ENCODE results near the gene CABCOCO1. TPM values are rescaled to one million over a fixed set of nuclear protein-coding genes. Genes with fewer than 3 reads are reported as not detected.

Gene CABCOCO1
- total RNA-seq, 2 experiments from 2014 or later = not detected

DNA sequence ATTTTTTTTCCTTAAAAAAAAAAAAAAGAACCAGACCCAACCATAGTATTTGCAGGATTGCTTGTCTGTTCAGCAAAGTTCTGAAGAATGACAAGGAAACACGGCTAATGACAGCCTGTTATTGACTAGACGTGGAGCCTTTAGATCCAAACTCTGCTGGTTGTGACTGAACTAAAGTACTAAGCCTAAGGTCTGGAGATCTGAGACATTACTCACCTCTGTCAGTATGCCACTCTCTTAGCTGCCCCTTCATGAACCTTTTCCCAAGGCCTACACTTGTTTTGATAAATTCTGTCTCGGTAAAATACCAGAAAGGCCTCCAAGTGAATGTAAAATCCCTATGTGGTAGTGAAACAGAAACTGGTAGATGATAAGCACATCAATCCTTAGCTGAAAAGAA, 101.0 kb downstream of the CABCOCO1 start:
- intact Hi-C loops (cut with micrococcal nuclease) = no loop called here
- Mint-ChIP-seq H3K4me3 (no peak overlapping the region), H3K27ac (no peak overlapping the region), H3K27me3 (ENCODE audit: low read depth) (no peaks in the 10 kb centered on the region), H3K36me3 (ENCODE audit: low read depth) (no peaks in the 10 kb centered on the region), H3K9me3 (no peaks in the 10 kb centered on the region), H3K4me1 (ENCODE audit: low read depth) (peaks cover 17% of the 10 kb centered on the region)
- no peak for DNase-seq
- CTCF ChIA-PET = interaction anchor here (1.2 to 5.6 kb wide), 2 partner anchors 12 to 16 kb away, joined by 4 to 30 read pairs; no protein-coding TSS in a partner anchor

DNA sequence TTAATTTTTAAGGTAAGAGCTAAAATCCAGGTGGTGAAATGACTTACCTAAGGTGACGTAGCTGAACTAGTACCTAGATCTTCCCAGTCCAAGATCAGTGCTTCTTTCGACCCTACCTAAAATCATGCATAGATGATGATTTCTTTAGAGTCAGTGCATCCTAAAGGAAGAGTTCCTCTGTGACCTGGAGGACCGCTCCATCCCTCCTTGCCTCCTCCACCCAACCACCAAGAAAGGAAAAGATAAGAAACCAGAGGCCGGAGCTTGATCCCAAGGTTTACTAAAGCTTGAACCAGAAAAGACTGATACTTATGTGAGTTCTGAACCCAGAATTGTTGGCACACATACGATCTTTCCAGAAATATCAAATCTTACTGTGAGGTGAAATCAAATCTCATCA, 101.8 kb downstream of the CABCOCO1 start:
- CTCF ChIA-PET = interaction anchor here (0.6 to 5.6 kb wide), 3 partner anchors 13 to 948 kb away, joined by 4 to 30 read pairs (median 4); no protein-coding TSS in a partner anchor
- Mint-ChIP-seq H3K9me3 (no peaks in the 10 kb centered on the region), H3K27me3 (ENCODE audit: low read depth) (no peaks in the 10 kb centered on the region), H3K27ac (no peak overlapping the region), H3K4me3 (no peak overlapping the region), H3K36me3 (ENCODE audit: low read depth) (no peaks in the 10 kb centered on the region), H3K4me1 (ENCODE audit: low read depth) (peaks cover 17% of the 10 kb centered on the region)
- DNase-seq = no peak
- intact Hi-C loops (cut with micrococcal nuclease) = no loop called here

DNA sequence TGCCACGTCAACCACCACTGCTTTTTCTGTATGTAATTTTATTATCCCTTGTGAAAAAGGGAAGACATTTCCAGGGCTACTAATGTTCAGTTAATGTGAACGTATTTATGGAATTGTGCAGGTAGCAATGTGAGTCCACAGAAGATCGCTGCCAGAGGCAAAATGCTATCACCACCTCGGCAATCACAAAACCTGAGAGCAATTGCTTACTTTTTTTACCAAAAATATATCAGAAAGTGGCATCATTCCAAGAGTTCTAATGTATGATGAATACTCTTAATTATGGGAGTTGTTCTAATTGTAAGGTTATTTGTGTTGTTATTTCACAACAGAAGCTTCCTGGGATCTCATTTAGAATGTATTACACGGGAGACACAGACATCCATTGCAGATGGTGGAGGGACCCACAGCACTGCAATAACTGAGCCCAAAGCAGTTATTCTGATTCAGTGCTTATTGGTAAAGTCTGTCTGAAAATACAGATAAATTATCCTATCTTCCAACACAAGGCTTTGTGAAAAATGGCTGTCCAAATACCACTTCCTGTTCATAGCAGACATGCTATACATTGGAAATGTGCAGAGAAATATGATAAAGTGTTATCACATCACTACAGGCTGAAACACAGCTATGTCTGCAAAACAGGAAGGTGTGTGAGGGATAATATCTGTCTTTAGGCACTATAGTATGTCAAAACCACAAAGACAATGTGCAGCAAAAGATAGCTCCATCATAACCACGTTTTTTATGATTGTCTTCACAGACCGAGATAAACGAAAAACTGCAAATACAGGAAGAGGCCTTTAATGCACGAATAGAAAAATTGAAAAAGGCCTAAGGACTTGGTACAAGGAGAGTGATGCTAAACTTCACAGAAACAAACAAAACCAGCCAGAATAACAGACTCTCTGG, 102.7 kb downstream of the CABCOCO1 start:
- H3K27me3 Mint-ChIP-seq (ENCODE audit: low read depth) = no peaks in the 10 kb centered on the region
- CTCF ChIA-PET = interaction anchor here (1.6 to 5.6 kb wide), 2 partner anchors 14 to 131 kb away, joined by 4 to 30 read pairs; no protein-coding TSS in a partner anchor
- no peaks in the 10 kb centered on the region for H3K36me3 Mint-ChIP-seq (ENCODE audit: low read depth)
- intact Hi-C loops (cut with micrococcal nuclease) = no loop called here
- H3K9me3 Mint-ChIP-seq = no peaks in the 10 kb centered on the region
- no peak for DNase-seq
- no peak overlapping the region for H3K4me3 Mint-ChIP-seq
- H3K4me1 Mint-ChIP-seq (ENCODE audit: low read depth) = peaks cover 17% of the 10 kb centered on the region
- H3K27ac Mint-ChIP-seq = no peak overlapping the region

- peaks cover 12% of the 10 kb centered on the region for H3K4me1 Mint-ChIP-seq (ENCODE audit: low read depth)
- no peaks in the 10 kb centered on the region for H3K9me3 Mint-ChIP-seq
- H3K36me3 Mint-ChIP-seq (ENCODE audit: low read depth) = no peaks in the 10 kb centered on the region
- H3K27ac Mint-ChIP-seq = no peak overlapping the region
- intact Hi-C loops (cut with micrococcal nuclease) = no loop called here
- H3K27me3 Mint-ChIP-seq (ENCODE audit: low read depth) = no peaks in the 10 kb centered on the region
- no peak for DNase-seq
- H3K4me3 Mint-ChIP-seq = no peak overlapping the region
- CTCF ChIA-PET = interaction anchor here (0.8 kb wide), 1 partner anchor 18 kb away, joined by 3 read pairs; no protein-coding TSS in a partner anchor
These were observed 104.2 kb downstream of the CABCOCO1 start for GRCh38 chr10:61766927-61767326.

DNA sequence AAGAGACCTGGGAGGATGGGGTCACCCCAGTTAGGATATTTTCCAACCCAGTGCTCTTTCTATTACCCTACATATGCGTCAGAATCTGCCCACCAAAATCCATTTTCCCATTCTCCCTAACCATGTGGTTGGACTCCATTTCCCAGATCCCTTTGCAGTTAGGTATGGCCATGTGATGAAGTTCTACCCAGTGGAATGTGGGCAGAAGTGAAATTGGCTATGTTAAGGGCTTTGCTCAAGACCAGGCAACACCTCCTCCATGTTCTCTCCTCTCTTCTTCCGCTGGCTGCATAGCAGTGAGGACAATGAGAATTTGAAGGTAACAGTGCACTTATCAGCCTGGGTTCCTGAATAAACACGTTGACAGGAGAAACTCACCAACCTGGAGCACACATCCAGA, 111.3 kb downstream of the CABCOCO1 start:
- no peaks in the 10 kb centered on the region for H3K36me3 Mint-ChIP-seq (ENCODE audit: low read depth)
- CTCF ChIA-PET = interaction anchor here (0.8 kb wide), 1 partner anchor 44 kb away, joined by 3 read pairs; no protein-coding TSS in a partner anchor
- H3K27ac Mint-ChIP-seq = no peak overlapping the region
- intact Hi-C loops (cut with micrococcal nuclease) = no loop called here
- no peaks in the 10 kb centered on the region for H3K4me1 Mint-ChIP-seq (ENCODE audit: low read depth)
- DNase-seq = no peak
- H3K9me3 Mint-ChIP-seq = no peaks in the 10 kb centered on the region
- H3K4me3 Mint-ChIP-seq = no peak overlapping the region
- no peaks in the 10 kb centered on the region for H3K27me3 Mint-ChIP-seq (ENCODE audit: low read depth)

GRCh38 chr10:61775111-61775510, 112.4 kb downstream of the CABCOCO1 start:
- H3K36me3 Mint-ChIP-seq (ENCODE audit: low read depth) = no peaks in the 10 kb centered on the region
- H3K4me3 Mint-ChIP-seq = no peak overlapping the region
- H3K9me3 Mint-ChIP-seq = no peaks in the 10 kb centered on the region
- no peak for DNase-seq
- no peak overlapping the region for H3K27ac Mint-ChIP-seq
- intact Hi-C loops (cut with micrococcal nuclease) = no loop called here
- no peaks in the 10 kb centered on the region for H3K27me3 Mint-ChIP-seq (ENCODE audit: low read depth)
- H3K4me1 Mint-ChIP-seq (ENCODE audit: low read depth) = peaks cover 4% of the 10 kb centered on the region
- CTCF ChIA-PET = interaction anchor here (1.0 kb wide), 1 partner anchor 24 kb away, joined by 5 read pairs; no protein-coding TSS in a partner anchor

DNA sequence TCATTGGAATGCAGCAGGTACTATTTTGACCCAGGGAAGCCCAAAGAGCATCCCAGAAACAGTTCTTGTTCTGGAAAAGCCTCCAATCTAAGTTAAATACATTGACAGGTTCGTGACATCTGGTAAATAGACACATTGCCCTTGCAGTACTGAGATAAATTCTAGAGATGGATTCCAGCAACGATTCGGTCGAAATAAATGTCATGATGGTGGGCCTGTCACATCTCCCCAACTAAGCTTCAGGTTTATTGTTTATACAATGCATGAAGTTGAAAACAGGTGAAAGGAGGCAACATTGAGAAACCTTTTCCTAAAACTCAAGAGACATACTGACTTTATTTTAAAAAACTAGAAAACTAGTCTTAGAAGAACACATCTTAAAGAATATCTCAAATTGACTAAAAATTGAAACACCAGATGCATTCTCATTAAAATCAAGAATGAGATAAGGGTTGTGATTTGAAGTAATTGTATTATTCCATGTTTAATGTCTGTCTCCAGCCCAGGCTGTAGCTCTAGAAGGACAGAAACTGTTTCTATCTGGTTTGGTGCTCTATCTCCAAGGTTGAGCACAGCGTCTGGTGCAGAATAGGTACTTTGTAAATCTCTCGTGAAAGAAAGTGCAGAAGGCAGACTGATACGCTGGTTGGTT, 114.0 kb downstream of the CABCOCO1 start:
- H3K9me3 Mint-ChIP-seq = no peaks in the 10 kb centered on the region
- CTCF ChIA-PET = no interaction called here
- H3K4me1 Mint-ChIP-seq (ENCODE audit: low read depth) = peaks cover 12% of the 10 kb centered on the region

GRCh38 chr10:61778137-61778536, 115.4 kb downstream of the CABCOCO1 start:
- Mint-ChIP-seq H3K36me3 (ENCODE audit: low read depth) (no peaks in the 10 kb centered on the region), H3K4me3 (no peak overlapping the region), H3K4me1 (ENCODE audit: low read depth) (peaks cover 17% of the 10 kb centered on the region), H3K9me3 (no peaks in the 10 kb centered on the region), H3K27me3 (ENCODE audit: low read depth) (no peaks in the 10 kb centered on the region), H3K27ac (no peak overlapping the region)
- intact Hi-C loops (cut with micrococcal nuclease) = no loop called here
- CTCF ChIA-PET = interaction anchor here (1.0 kb wide), 1 partner anchor 20 kb away, joined by 3 read pairs; no protein-coding TSS in a partner anchor
- no peak for DNase-seq

More for the DNA sequence above, 114.0 kb downstream of the CABCOCO1 start:
- H3K36me3 Mint-ChIP-seq (ENCODE audit: low read depth) = no peaks in the 10 kb centered on the region
- no peak overlapping the region for H3K4me3 Mint-ChIP-seq
- H3K27ac Mint-ChIP-seq = no peak overlapping the region
- no peak for DNase-seq
- intact Hi-C loops (cut with micrococcal nuclease) = no loop called here
- no peaks in the 10 kb centered on the region for H3K27me3 Mint-ChIP-seq (ENCODE audit: low read depth)

DNA sequence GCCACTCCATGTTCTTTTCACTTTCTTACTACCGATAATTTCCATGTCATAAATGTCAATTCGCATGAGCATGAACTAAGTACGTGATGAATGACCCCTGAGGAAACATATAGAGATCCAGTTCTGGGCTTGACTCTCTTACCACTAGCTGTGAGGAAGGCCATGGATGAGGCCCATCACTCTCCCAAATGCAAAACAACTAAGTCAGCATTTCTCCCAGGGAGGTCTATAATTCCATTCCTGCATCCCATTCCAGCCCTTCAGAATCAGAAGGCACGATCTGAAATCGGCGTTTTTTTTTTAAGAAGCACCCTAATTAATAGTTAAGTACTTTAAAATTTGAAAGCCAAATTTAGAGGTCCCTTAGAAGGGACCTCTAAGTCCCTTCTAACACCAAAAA, 116.5 kb downstream of the CABCOCO1 start:
- H3K27ac Mint-ChIP-seq = no peak overlapping the region

DNA sequence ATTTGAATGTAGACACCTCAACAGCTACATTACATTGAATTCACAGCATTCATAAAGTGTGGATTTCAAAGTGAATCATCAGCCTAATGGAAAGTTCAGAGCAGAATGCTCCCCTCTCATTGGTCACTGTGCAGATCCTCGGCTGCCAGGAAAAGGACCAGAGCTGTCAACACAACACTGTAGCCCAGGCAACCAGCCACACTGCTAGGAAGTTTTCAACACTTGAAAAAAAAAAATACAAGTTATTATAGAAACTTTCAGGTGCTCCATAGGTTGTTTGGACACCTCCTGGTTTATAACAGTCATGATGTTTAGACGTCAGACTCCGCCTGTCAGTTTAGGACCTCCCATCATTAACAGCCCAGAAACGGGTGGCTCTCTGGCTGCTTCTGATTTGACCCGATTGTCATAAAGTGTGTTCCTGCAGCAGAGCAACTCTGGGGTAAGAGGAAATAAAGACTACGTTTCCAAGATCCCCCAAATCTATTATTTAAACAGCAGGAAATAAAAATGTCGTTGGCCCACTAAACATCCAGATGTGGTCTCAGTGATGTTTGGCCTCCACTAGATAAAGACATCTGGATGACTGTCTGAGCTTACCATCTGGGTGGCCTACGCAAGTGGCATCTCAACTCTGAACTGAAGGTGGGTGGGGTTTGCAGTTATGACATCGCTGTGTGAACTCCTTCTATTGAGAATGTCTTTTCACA, 117.4 kb downstream of the CABCOCO1 start:
- no peak overlapping the region for H3K4me3 Mint-ChIP-seq
- DNase-seq = peak; percentile 43
- CTCF ChIA-PET = interaction anchor here (2.3 kb wide), 1 partner anchor 29 kb away, joined by 5 read pairs; no protein-coding TSS in a partner anchor
- H3K27me3 Mint-ChIP-seq (ENCODE audit: low read depth) = no peaks in the 10 kb centered on the region
- H3K27ac Mint-ChIP-seq = no peak overlapping the region
- no peaks in the 10 kb centered on the region for H3K36me3 Mint-ChIP-seq (ENCODE audit: low read depth)
- H3K4me1 Mint-ChIP-seq (ENCODE audit: low read depth) = peaks cover 17% of the 10 kb centered on the region
- H3K9me3 Mint-ChIP-seq = no peaks in the 10 kb centered on the region
- intact Hi-C loops (cut with micrococcal nuclease) = no loop called here

More for the DNA sequence above, 116.5 kb downstream of the CABCOCO1 start:
- Mint-ChIP-seq H3K4me1 (ENCODE audit: low read depth) (peaks cover 17% of the 10 kb centered on the region), H3K4me3 (no peak overlapping the region), H3K27me3 (ENCODE audit: low read depth) (no peaks in the 10 kb centered on the region), H3K9me3 (no peaks in the 10 kb centered on the region), H3K36me3 (ENCODE audit: low read depth) (no peaks in the 10 kb centered on the region)
- CTCF ChIA-PET = no interaction called here
- intact Hi-C loops (cut with micrococcal nuclease) = no loop called here
- no peak for DNase-seq

DNA sequence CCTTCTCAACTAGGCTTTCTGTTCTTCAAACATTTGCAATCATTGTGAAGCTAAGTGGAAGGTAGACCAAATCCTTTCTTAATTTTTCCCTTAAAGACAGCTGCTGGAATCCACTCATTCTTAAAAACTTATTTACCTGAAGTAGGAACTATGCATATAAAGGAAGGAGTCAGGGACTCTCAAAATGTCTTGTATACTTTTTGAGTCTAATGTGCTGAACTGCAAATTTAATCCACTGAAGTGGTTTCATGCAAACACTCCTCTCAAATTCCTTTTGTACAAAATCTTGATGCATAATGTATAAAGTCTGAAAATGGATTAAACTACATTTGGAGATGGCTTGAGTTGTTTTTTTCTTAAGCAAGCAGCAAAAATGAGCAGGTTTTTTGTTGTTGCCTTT, 118.0 kb downstream of the CABCOCO1 start:
- intact Hi-C loops (cut with micrococcal nuclease) = no loop called here
- no peaks in the 10 kb centered on the region for H3K27me3 Mint-ChIP-seq (ENCODE audit: low read depth)

DNA sequence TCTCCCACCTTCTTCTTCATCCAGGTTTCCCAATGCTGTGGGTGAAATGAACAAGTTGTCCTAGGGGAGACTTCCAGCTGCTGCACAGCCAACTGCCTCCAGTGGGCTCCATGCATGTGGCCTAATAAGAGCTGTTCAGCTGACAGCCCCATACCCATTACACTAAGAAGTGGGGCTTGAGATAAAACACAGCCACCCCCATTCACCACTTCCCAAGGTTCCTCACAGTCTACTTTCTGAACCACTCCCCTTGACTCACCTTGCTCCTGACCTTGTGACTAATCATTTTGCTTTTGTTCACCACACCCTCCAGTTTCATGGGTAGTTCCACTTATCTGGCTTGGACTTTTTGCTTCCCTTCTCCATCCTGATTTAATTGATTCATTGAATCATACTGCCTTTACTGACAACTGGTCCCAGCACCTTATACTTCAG, 119.3 kb downstream of the CABCOCO1 start:
- Mint-ChIP-seq H3K4me1 (ENCODE audit: low read depth) (peaks cover 21% of the 10 kb centered on the region), H3K4me3 (no peak overlapping the region), H3K27me3 (ENCODE audit: low read depth) (no peaks in the 10 kb centered on the region), H3K36me3 (ENCODE audit: low read depth) (no peaks in the 10 kb centered on the region), H3K9me3 (no peaks in the 10 kb centered on the region), H3K27ac (no peak overlapping the region)
- DNase-seq = no peak
- intact Hi-C loops (cut with micrococcal nuclease) = no loop called here
- CTCF ChIA-PET = interaction anchor here (2.3 kb wide), 1 partner anchor 31 kb away, joined by 5 read pairs; no protein-coding TSS in a partner anchor

More for the DNA sequence above, 118.0 kb downstream of the CABCOCO1 start:
- CTCF ChIA-PET = interaction anchor here (2.3 kb wide), 1 partner anchor 29 kb away, joined by 5 read pairs; no protein-coding TSS in a partner anchor
- no peaks in the 10 kb centered on the region for H3K9me3 Mint-ChIP-seq
- H3K36me3 Mint-ChIP-seq (ENCODE audit: low read depth) = no peaks in the 10 kb centered on the region
- no peak overlapping the region for H3K4me3 Mint-ChIP-seq
- H3K27ac Mint-ChIP-seq = no peak overlapping the region
- H3K4me1 Mint-ChIP-seq (ENCODE audit: low read depth) = peaks cover 19% of the 10 kb centered on the region
- DNase-seq = no peak

Data from activated naive CD4-positive, alpha-beta T cell treated with anti-CD3 and anti-CD28 coated beads for 36 hours (primary cell).